Islet of Langerhans (tissue), 1 donor: Measurements from ENCODE around the gene KXD1.

ENCODE experiments used
- FAIRE-seq: peaks from one replicate; lab custom pipeline; 2011; peaks lifted over from hg19 to GRCh38; lab: Jason Lieb, UNC

The KXD1 gene

GRCh38 chr19:18603255-18603957, 45.7 kb downstream of the KXD1 start:
- no peak for FAIRE-seq

DNA sequence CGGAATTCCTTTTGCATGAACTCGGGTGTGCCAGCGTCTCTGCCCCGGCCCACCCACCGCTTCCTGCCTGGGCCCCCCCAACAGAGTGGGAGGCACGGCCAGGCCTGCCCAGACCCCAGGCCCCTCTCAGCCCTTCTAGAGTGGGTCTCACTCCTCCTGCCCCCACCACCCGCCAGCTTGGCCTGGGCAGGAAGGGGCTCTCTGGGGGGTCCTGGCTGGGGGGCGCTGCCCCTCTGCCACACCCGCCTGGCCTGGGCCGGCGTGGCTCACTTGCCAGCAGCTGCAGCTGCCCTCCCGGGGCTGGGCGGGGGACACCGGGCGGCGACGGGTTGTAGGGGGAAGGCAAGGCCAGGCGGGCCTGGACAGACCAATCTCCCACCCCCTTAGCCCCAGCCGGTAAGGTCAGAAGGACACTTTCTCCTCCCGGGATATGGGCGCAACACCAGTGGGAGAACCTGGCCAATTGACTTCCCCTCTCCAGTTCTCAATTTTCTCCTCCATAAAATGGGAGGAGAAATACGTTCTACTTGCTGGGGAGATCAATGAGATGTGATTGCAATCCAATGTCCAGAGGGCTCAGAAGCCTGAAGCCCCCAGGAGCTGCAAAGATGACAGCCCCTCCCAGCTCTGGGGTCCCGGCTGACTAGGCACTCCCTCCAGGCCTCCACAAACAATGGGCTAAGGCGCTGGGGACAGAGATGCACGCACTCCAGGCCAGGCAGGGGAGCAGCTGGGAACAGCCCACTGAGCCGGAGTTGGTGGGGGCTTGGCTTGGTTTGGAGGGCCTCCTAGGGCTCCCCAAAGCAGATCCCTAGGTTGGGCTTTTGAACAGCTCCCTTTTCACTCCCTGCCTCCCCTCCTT, 46.5 kb downstream of the KXD1 start:
- FAIRE-seq: no peak

GRCh38 chr19:18604820-18605159, 47.1 kb downstream of the KXD1 start:
- FAIRE-seq: no peak

GRCh38 chr19:18605196-18605545, 47.5 kb downstream of the KXD1 start:
- FAIRE-seq: no peak

DNA sequence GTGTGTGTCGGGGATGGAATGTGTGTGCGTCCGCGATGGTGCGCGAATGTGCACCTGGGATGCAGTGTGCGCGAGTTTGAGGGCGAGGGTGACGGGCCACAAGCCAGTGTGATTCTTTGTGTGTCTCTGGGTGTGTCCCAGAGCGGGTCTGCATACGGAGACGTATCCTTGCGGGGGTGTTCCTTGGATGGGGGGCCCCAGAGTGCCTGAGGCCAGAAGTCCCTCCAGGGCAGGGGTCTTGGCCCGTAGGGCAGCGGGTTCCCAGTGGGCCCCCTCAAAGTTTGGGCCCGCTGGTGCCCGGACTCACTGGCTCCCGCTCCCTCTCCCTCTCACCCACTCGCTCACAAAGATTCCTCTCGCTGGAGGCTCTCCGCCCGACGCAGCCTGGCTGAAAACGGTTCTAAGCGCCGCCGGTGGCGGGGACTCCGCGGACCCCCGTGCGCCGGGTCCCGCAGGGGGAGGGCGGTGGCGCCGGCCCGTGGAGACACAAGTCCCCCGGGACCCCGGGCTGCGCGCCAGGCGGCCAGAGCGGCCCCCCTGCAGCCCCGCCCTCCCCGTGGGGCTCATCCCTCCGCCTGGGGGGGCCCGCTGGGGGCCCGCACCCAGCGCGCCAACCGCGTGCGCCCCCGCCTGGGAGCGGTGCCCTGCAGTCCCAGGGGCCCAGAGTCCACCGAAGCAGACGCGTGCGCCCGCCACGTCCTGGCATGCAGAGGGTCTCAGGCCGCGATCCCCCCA, 48.0 kb downstream of the KXD1 start:
- FAIRE-seq: no peak

- no peak for FAIRE-seq
Measured at GRCh38 chr19:18606281-18607225, 48.9 kb downstream of the KXD1 start, which contains the start of gene CRLF1. Gene CRLF1, minus strand, starts transcription at chr19:18606799. Its CDS starts 143 bp downstream, at chr19:18606656.

DNA sequence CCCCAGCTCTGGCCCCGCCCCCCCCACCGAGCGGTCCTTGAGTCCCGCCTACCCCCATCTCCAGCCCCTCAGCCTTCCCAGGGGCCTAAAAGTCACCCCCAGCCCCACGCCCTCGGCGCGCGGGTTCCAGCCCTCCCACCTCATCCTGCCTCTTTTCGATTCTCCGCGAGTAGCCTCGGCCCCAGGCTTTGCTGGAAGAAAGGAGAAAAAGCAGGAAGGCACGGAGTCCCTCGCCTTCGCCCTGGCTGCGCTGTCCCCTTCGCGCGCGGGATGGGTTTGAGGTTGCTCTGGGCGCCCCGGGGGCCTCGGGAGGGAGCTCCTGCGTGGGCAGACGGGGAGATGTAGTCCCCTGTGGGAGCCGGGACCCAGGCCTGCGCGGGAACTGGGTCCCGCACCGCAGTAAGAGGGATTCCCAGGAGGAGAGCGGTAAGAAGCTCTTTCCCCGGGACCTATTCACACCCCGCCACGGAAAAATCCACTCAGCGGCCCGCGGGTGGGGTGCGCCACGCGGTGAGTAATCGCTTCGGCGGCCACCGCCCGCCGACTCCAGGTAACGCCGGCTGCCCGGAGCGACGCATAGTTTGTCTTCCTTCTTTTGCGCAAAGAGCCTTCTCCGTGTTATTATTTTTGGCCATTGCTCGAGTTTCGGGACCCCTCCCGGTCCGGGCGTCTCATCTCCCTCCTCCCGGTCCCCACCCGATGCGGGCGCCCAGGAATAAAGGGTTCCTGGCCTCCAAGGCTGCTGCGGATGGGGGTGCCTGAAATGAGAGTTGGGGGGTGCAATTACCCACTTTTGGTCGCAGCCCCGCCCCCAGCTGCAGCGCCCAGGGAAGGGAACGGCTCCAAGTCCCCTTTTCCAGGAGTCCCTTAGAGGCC, 49.8 kb downstream of the KXD1 start:
- no peak for FAIRE-seq

DNA sequence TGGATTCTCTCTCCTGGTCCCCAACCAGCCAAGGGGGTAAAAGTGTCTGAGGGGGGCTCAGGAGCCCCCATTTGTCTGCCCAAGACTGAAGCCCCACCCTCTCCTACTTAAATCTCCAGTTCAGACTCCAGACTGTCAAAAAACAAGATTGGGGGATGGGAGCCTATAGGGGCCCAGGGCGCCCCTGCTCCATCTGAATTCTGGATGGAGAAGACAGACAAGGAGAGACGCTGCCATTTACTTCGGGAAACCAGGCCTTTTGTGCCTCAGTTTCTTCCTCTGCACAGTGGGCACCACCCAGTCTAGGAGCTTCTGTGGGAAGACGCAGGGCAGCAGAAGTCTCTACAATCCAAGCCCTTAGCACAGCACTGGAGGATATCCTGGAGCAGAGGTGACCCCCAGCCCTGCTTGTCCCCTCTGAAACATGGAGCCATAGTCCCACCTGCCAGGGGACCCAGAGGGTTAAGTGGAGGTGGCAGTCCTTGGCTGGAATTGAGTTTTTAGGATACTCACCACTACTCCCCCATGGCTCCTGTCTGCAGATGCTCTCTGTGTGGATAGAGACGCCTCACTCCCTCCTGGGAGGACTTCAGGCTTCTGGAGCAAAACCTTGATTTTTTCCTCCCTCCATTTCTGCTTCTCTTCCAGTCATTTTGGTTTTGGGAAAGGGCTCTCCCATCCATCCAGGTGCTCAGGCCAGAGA, 50.6 kb downstream of the KXD1 start:
- FAIRE-seq: no peak

- no peak for FAIRE-seq
Measured at GRCh38 chr19:18608805-18609716, 51.4 kb downstream of the KXD1 start.

GRCh38 chr19:18609717-18610051, 52.0 kb downstream of the KXD1 start:
- FAIRE-seq: no peak

DNA sequence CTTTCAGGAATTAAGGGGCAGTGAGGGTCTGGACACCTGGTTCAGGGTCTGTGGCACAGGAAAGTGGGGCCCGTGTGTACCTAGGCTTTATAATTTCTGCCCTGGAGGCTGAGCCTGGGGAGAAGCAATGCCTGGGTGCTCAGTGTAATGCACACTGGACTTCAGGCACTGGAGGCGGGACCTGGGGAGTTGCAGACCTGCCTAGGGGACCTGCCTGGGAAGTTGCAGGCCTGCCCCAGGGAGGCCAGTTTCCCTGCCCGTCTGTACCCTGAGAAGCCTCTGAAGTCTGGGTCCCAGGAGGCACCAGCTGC, 52.5 kb downstream of the KXD1 start:
- no peak for FAIRE-seq

DNA sequence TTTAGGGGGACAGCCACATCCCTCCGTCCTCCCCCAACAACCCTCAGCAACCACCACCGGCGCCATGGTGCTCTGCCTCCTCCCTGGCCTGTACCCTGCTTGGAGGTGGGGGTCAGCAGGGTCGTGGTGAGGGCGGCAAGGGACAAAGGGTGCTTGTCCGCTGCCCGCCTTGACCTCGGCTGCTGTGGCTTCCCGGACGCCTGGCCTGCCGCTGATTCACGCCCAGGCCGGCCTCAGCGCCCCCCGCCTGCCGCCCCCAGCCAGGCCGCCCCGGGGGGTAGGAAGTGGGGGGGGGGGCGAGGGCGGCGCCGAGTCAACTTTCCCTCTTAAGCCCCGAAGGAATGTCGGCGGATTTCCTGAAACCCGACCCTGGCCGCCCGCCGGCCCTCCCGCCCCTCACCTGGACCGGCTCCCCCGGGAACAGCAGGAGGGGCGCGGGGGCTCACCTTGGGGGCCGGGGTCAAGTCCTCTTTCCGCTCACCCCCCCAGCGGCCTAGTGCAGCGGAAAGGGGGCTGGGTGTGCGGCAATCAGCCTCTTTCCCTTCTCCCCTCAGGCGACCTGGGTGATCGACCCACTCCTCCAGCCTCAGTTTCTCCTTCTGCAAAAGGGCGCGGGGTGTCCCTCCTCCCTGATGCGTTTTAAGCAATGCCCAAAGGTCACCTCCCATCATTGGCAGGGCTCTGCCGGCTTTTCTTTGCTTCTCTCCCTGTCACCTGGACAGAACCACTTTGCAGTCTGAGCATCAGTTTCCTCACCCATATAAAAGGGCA, 53.1 kb downstream of the KXD1 start:
- no peak for FAIRE-seq

DNA sequence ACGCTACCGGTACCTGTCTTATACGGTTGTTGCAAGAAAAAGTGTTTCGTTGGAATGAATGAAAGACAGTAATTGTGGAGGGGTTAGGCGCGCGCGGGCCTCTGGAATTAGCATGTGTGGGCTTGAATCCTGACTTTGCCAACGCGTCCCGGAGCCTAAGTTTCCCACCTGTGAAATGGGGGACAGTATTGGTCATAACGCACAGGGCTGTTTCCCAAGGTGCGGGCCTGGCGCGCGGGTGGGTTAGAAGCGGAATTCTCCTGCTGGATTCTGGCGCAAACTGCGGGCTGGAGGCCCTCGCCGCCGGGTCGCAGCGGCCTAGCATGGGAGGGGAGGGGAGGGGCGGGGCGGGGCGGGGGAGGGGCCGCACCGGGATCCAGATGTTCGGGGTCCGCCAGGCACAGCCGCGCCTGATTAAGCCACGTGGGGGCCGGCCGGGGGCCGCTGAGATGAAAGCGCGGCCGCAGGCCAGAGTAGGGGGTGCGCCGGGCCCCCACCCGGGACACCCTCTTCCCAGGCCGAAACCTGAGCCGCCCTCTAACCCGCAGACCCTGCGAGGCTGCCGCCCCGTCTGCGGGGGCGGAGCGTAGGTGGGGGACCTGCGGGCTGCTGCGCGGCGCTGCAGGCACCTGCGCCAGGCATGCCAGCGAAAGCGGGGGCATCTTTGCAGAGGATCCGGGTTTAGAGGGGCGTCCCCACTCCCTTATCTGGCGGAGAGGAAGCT, 53.8 kb downstream of the KXD1 start:
- FAIRE-seq: no peak

DNA sequence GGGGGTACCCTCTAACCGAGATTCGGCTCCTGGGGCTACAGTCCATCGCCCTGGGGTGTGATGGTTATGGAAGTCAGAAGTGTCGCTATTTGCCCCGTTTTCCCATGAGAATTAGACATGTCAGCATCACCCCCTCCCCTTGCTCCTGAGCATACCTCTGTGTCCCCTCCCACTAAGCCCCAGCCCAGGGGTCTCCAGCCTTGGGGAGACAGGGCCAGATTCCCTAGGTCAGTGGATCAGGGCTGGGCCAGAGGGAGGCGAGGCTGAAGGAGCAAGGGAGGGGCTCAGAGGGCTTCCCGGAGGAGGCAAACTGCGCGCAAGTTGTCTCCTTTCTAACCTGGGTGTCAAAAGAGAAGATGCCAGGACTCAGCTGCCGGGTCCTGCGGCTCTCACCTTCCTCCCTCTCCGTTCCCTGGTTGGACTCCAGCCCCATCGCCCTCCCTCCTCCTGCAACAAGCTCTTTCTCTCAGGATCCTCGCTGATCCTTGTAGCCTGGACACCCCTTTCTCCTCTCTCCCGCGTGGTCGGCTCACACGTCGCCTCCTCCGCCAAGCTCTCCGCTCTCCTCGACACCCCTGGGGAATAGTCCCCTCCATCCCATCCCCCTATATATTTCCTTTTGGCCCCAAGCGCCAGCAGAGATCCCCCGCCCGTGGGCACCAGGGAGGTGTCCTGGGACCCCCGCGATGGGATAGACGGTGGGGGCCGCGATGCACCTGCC, 54.5 kb downstream of the KXD1 start:
- FAIRE-seq: no peak

DNA sequence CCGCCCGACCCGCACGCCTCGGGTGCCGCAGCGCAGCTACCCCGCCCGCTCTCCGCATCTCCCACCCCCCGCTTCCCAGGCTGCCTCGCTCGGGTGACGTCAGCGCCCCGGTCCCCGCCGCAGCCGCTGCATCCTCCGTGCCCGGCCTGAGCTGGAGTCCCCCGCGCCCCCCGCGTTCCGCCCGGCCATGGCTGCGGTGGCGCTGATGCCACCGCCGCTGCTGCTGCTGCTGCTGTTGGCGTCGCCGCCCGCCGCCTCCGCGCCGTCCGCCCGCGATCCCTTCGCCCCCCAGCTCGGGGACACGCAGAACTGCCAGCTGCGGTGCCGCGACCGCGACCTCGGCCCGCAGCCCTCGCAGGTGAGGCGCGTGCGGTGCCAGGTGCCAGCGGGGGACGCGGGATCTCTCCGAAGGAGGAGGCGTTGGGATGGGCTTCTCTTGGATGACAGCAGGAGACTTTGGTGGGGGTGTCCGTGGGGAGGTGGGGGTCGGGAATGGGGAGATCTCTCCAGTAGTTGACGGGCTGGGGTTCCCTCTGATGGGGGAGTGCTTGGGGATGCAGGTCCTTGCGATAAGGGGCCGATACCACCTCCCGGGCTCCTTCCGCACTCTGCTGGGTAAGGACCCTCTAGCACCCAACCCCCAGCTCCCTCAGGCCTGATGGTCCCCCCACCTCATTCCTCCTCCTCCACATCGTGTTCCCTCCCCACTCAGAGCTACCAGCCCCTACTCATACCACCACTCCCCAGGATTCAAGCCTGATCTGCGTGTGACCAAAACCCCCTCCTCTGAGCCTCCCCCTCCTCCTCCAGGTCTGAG, 55.3 kb downstream of the KXD1 start, which contains the start of gene TMEM59L:
Gene TMEM59L, plus strand, starts transcription at position 99 of the 817 bp plus-strand sequence. Its CDS starts 89 bp downstream, at position 188.
- no peak for FAIRE-seq

DNA sequence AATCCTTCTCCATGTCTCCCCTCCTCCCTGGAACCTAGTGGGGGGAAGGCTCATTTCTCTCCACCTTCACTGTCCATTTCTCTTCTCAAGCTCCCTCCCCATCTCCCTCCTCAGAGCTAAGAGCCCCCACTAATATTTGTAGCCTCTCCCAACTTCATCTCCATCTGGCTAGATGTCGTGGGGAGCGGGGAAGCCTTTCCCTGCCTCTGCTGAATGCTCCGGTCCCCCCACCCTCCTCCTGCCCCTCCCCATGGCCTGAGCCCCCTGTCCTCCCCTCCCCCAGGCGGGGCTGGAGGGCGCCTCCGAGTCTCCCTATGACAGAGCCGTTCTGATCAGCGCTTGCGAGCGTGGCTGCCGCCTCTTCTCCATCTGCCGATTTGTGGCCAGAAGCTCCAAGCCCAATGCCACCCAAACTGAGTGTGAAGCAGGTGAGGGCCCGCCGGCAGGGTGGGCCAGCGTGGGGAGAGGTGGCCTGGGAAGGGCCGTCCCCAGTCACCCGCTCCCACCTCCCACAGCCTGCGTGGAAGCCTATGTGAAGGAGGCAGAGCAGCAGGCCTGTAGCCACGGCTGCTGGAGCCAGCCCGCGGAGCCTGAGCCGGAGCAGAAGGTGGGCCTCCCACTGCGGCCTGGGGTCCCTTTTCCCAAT, 56.0 kb downstream of the KXD1 start:
- FAIRE-seq: no peak
